A549 (cell line): Measurements from ENCODE around the gene LRRC3. TPM values are rescaled to one million over a fixed set of nuclear protein-coding genes. Genes with fewer than 3 reads are reported as not detected.

Experiments
- ATAC-seq, 2 experiments: fragments of 200-7000 bp in 1 of 2; fragments of >200 bp in 1 of 2; cut with Nextera tagmentation in 1 of 2; cut with Tn5 transposase in 1 of 2; 3 replicates each; pipeline versions ENCODE4 v1.8.0 to v1.9.1; 2018 to 2020; ENCODE audit warnings: mild to moderate bottlenecking in 1 of 2, moderate library complexity in 1 of 2
- CTCF ChIA-PET: fragments of 300-600 bp; sonication (Branson Sonifier 250); formaldehyde crosslinking; extraction: SDS; loops from one replicate; lab custom pipeline; 2021; ENCODE audit warnings: antibody characterized with exemption, inconsistent platforms; lab: Yijun Ruan, JAX
- POLR2A ChIA-PET: fragments of 350-600 bp; formaldehyde crosslinking; extraction: SDS; loops from one replicate; lab custom pipeline; 2021; ENCODE audit warnings: antibody characterized with exemption, inconsistent platforms; lab: Yijun Ruan, JAX
- DNase-seq, 2 experiments: peaks; one replicate each; pipeline versions ENCODE4 v3.0.0 to v3.0.0-alpha.2; 2011 to 2016; ENCODE audit warnings: low read depth in 1 of 2, low spot score in 1 of 2
- FAIRE-seq: peaks from 2 replicates; lab custom pipeline; 2011; peaks lifted over from hg19 to GRCh38; lab: Jason Lieb, UNC
- H3K27ac ChIP-seq, 2 experiments: fragments of >200 bp; sonication (Bioruptor Twin); formaldehyde crosslinking; 3 replicates each; pipeline ENCODE4 v1.5.1; 2016 to 2017
- H3K4me1 ChIP-seq: fragments of >200 bp; sonication (Bioruptor Twin); formaldehyde crosslinking; 3 replicates; pipeline ENCODE4 v1.6.1; 2016
- H3K4me2 ChIP-seq: fragments of >200 bp; sonication (Bioruptor Twin); formaldehyde crosslinking; 3 replicates; pipeline ENCODE4 v1.6.1; 2016
- H3K4me3 ChIP-seq: fragments of >200 bp; sonication (Bioruptor Twin); formaldehyde crosslinking; 3 replicates; pipeline ENCODE4 v1.5.1; 2016
- H3K9me3 ChIP-seq: fragments of >200 bp; sonication (Bioruptor Twin); formaldehyde crosslinking; 3 replicates; pipeline ENCODE4 v1.6.1; 2016
- BCL3 ChIP-seq: fragments of >200 bp; sonication (Bioruptor Twin); formaldehyde crosslinking; IDR thresholded peaks from 3 replicates; pipeline ENCODE4 v1.6.1; 2016
- CBX2 ChIP-seq: fragments of 200-600 bp; sonication (generic); IDR thresholded peaks from 2 replicates; pipeline ENCODE4 v1.6.1; 2016; ENCODE audit warnings: low read depth, mild to moderate bottlenecking, borderline replicate concordance
- CBX8 ChIP-seq: fragments of 200-600 bp; sonication (generic); IDR thresholded peaks from 2 replicates; pipeline ENCODE4 v1.6.1; 2016
- CEBPB ChIP-seq, 2 experiments: fragments of >200 bp in 1 of 2; sonication (Bioruptor Twin) in 1 of 2; formaldehyde crosslinking in 1 of 2; IDR thresholded peaks; 2 replicates each; pipeline ENCODE4 v1.6.1; 2012 to 2016
- CHD2 ChIP-seq: fragments of 150-350 bp; IDR thresholded peaks from 2 replicates; pipeline ENCODE4 v1.6.1; 2014; ENCODE audit warnings: low read length; ENCODE audit not compliant: partially characterized antibody
- CTCF ChIP-seq: fragments of >200 bp; sonication (Bioruptor Twin); formaldehyde crosslinking; IDR thresholded peaks from 3 replicates; pipeline ENCODE4 v1.5.1; 2016
- EHF ChIP-seq: fragments of 250-450 bp; sonication (Bioruptor Pico); IDR thresholded peaks from 2 replicates; pipeline ENCODE4 v1.5.0; 2020; ENCODE audit warnings: mild to moderate bottlenecking
- HDAC2 ChIP-seq: fragments of 200-600 bp; sonication (generic); IDR thresholded peaks from 2 replicates; pipeline ENCODE4 v1.6.1; 2016
- HEYL ChIP-seq: fragments of 250-450 bp; sonication (Bioruptor Pico); IDR thresholded peaks from 2 replicates; pipeline ENCODE4 v1.8.0; 2021; ENCODE audit warnings: mild to moderate bottlenecking, moderate library complexity
- HOXB13 ChIP-seq: fragments of 250-450 bp; sonication (Bioruptor Pico); IDR thresholded peaks from 2 replicates; pipeline ENCODE4 v1.5.0; 2020; ENCODE audit warnings: low read depth, mild to moderate bottlenecking, moderate library complexity
- HOXB5 ChIP-seq: fragments of 250-450 bp; sonication (Bioruptor Pico); IDR thresholded peaks from 2 replicates; pipeline ENCODE4 v1.5.0; 2020; ENCODE audit warnings: mild to moderate bottlenecking, moderate library complexity
- JUN ChIP-seq, 2 experiments: fragments of >200 bp; sonication (Bioruptor Twin); formaldehyde crosslinking; IDR thresholded peaks; 2 replicates in 1 of 2; 3 replicates in 1 of 2; pipeline ENCODE4 v1.6.1; 2016 to 2017
- MAFK ChIP-seq: fragments of 450-650 bp; IDR thresholded peaks from 2 replicates; pipeline ENCODE4 v1.6.1; 2014; ENCODE audit not compliant: partially characterized antibody
- NPAS2 ChIP-seq: fragments of 250-450 bp; sonication (Bioruptor Pico); IDR thresholded peaks from 2 replicates; pipeline ENCODE4 v1.8.0; 2022; ENCODE audit warnings: mild to moderate bottlenecking, moderate library complexity, borderline replicate concordance
- PBX3 ChIP-seq: IDR thresholded peaks from 2 replicates; pipeline ENCODE4 v1.6.1; 2012
- PHF8 ChIP-seq: fragments of 200-600 bp; sonication (generic); IDR thresholded peaks from 2 replicates; pipeline ENCODE4 v1.6.1; 2016; ENCODE audit warnings: low read depth, mild to moderate bottlenecking, antibody characterized with exemption, moderate library complexity, borderline replicate concordance
- RAD21 ChIP-seq, 2 experiments: fragments of >200 bp in 1 of 2; sonication (Bioruptor Twin) in 1 of 2; formaldehyde crosslinking in 1 of 2; IDR thresholded peaks in 1 of 2; conservative IDR thresholded peaks in 1 of 2; 2 replicates in 1 of 2; 3 replicates in 1 of 2; pipeline ENCODE4 v1.6.1; 2012 to 2018; ENCODE audit warnings: inconsistent platforms in 1 of 2
- RARB ChIP-seq: fragments of 250-450 bp; sonication (Bioruptor Pico); IDR thresholded peaks from 2 replicates; pipeline ENCODE4 v1.8.0; 2021; ENCODE audit warnings: mild to moderate bottlenecking, moderate library complexity
- RFX5 ChIP-seq: fragments of 450-650 bp; IDR thresholded peaks from 2 replicates; pipeline ENCODE4 v1.7.1; 2014; ENCODE audit warnings: antibody characterized with exemption, mild to moderate bottlenecking, moderate library complexity
- TP53 ChIP-seq: fragments of 250-450 bp; sonication (Bioruptor Pico); IDR thresholded peaks from 2 replicates; pipeline ENCODE4 v1.5.0; 2021; ENCODE audit warnings: mild to moderate bottlenecking, moderate library complexity
- ZNF302 ChIP-seq: fragments of 250-450 bp; sonication (Bioruptor Pico); IDR thresholded peaks from 2 replicates; pipeline ENCODE4 v1.9.0; 2021; ENCODE audit warnings: inconsistent platforms, mild to moderate bottlenecking, moderate library complexity
- WGBS: methylation state at CpG from one replicate; pipeline ENCODE4 v1.1.6; 2017; ENCODE audit errors: missing lambda C conversion rate; 5-methylcytosine and 5-hydroxymethylcytosine counted together
- polyA plus RNA-seq, 4 experiments: library from polyadenylated mRNA; depleted of rRNA in 3 of 4; stranded (reverse); fragments of >200 nt; fragmentation: RNase III in 1 of 4; extraction: RNeasy Plus Mini Kit Qiagen cat#74134 plus additional on column Dnase treatment in 1 of 4; gene quantifications; 2 replicates in 3 of 4; 3 replicates in 1 of 4; pipeline ENCODE4 v1.2.3, GENCODE V29; 2011 to 2017
- TF ChIP-seq, protein P1 (sequence below): IDR thresholded peaks from 2 replicates; pipeline ENCODE4 v1.6.1; 2012; ENCODE audit warnings: low read depth, borderline replicate concordance
- TF ChIP-seq, protein P2 (sequence below): fragments of 450-650 bp; IDR thresholded peaks from 2 replicates; pipeline ENCODE4 v1.6.1; 2014; ENCODE audit warnings: antibody characterized with exemption

Gene LRRC3
- polyA plus RNA-seq, 2 of the 4 experiments (the other 2 are of a cell fraction), result 0.59 to 1.1 TPM

- no peak overlapping the region for H3K4me3 ChIP-seq
- no peak overlapping the region for H3K27ac ChIP-seq
- ATAC-seq (no peak), DNase-seq (no peak), FAIRE-seq (no peak)
- no peak overlapping the region for H3K4me2 ChIP-seq
- TF ChIP-seq, protein P1, sequence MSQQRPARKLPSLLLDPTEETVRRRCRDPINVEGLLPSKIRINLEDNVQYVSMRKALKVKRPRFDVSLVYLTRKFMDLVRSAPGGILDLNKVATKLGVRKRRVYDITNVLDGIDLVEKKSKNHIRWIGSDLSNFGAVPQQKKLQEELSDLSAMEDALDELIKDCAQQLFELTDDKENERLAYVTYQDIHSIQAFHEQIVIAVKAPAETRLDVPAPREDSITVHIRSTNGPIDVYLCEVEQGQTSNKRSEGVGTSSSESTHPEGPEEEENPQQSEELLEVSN, result no peak
- no peak for TF ChIP-seq NPAS2
- no peak for TF ChIP-seq RARB (CRISPR knock-in tag)
- TF ChIP-seq, protein P2, sequence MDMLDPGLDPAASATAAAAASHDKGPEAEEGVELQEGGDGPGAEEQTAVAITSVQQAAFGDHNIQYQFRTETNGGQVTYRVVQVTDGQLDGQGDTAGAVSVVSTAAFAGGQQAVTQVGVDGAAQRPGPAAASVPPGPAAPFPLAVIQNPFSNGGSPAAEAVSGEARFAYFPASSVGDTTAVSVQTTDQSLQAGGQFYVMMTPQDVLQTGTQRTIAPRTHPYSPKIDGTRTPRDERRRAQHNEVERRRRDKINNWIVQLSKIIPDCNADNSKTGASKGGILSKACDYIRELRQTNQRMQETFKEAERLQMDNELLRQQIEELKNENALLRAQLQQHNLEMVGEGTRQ, result no peak
- no peak for TF ChIP-seq MAFK
- no peak for TF ChIP-seq PBX3
- TF ChIP-seq ZNF302 (CRISPR knock-in tag), result no peak
- TF ChIP-seq CTCF, result no peak
- no peak for TF ChIP-seq CEBPB (IDR thresholded peaks at IDR 0.05)
- TF ChIP-seq CBX2, result no peak
- H3K4me1 ChIP-seq, result no peaks in the 10 kb centered on the region
- CTCF ChIA-PET, result interaction anchor here (0.6 kb wide), 2 partner anchors 35 to 249 kb away, joined by 3 read pairs; no protein-coding TSS in a partner anchor
- POLR2A ChIA-PET, result no interaction called here
- no peaks in the 10 kb centered on the region for H3K9me3 ChIP-seq
- 68% methylated on average over 4 of the region's 20 CpGs for WGBS
Measured at GRCh38 chr21:44441581-44442265, 13.6 kb upstream of the LRRC3 start.

DNA sequence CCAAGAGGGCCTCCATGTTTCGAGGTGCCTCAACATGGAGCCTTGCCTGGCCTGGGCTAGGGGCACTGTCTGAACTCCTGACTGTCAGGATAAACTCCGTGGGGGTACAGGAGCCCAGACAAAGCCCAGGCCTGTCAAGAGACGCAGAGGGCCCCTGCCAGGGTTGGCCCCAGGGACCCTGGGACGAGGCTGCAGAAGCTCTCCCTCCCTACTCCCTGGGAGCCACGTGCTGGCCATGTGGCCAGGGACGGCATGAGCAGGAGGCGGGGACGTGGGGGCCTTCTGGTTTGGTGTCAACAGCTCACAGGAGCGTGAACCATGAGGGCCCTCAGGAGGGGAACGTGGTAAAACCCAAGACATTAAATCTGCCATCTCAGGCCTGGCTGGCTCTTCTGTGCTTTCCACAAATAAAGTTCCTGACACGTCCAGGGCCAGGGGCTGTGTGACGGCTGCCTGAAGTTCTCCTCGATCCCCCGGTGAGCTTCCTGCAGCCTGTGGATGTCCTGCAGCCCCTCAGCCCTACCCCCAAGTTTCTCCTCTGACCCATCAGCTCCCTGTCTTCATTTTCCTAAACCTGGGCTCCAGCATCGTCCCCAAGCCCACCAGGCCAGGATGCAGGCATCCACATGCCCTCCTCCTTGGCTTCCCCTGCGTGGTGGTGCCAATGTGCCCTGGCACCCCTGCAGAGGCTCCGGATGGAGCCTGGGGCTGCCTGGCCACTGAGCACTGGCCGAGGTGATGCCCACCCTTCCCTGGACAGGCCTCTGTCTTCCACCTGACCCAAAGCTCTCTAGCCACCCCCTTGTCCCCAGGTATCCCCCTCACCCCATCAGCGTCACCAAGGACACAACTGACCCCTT is 12.8 kb upstream of the LRRC3 start:
- Histone ChIP-seq H3K4me2 (no peak overlapping the region), H3K4me3 (no peak overlapping the region), H3K4me1 (no peaks in the 10 kb centered on the region), H3K9me3 (no peaks in the 10 kb centered on the region), H3K27ac (no peak overlapping the region)
- ATAC-seq (no peak), FAIRE-seq (no peak), DNase-seq (no peak)
- TF ChIP-seq CHD2 (no peak), CBX8 (no peak), HOXB13 (CRISPR knock-in tag) (no peak), MAFK (no peak), BCL3 (no peak), JUN (IDR thresholded peaks at IDR 0.05) (no peak), TP53 (CRISPR knock-in tag) (no peak), EHF (CRISPR knock-in tag) (no peak), HEYL (no peak), HDAC2 (no peak), RAD21 (conservative IDR thresholded peaks at IDR 0.05 in 1 of 2, IDR thresholded peaks at IDR 0.05 in 1 of 2) (no peak), PHF8 (no peak), HOXB5 (no peak), RFX5 (no peak)
- TF ChIP-seq, protein P1, result no peak
- POLR2A ChIA-PET, result no interaction called here
- CTCF ChIA-PET, result no interaction called here
- 75% methylated on average over 11 of the region's 19 CpGs for WGBS
